Muscle of back (tissue), 13 donors: ENCODE measurements around the gene PPOX. TPM values are rescaled to one million over a fixed set of nuclear protein-coding genes. Genes with fewer than 3 reads are reported as not detected.

Experiments used
- DNase-seq, 3 donors: peaks; one replicate each; pipeline versions ENCODE4 v3.0.0 to v3.0.0-alpha.2; 2013
- long read RNA-seq, 9 donors: transcript quantifications; one replicate each; lab custom pipeline, GENCODE V29; 2026
- polyA plus RNA-seq, 10 donors: library from polyadenylated mRNA; unstranded; fragments of 120-200 nt; gene quantifications; one replicate each; pipeline ENCODE4 v1.2.1, GENCODE V29; 2013; ENCODE audit not compliant: insufficient read length in 10 of 10

The PPOX gene
- polyA plus RNA-seq: 10 to 100 TPM; 15.2 to 29.1 (median 19.1) TPM
- long read RNA-seq, donor 1, partial matches to known transcripts: 5 of 8 reads
- long read RNA-seq, donor 1, other reads (novel, unspliced or antisense): 0 of 8 reads
- long read RNA-seq, donor 2, partial matches to known transcripts: 0 of 1 reads
- long read RNA-seq, donor 2, other reads (novel, unspliced or antisense): 0 of 1 reads
- long read RNA-seq, donor 3: 0 reads
- long read RNA-seq, donor 4, partial matches to known transcripts: 5 of 8 reads
- long read RNA-seq, donor 4, other reads (novel, unspliced or antisense): 0 of 8 reads
- long read RNA-seq, donor 5: 0 reads
- long read RNA-seq, donor 6, partial matches to known transcripts: 11 of 14 reads
- long read RNA-seq, donor 6, other reads (novel, unspliced or antisense): 0 of 14 reads
- long read RNA-seq, donor 7, partial matches to known transcripts: 6 of 8 reads
- long read RNA-seq, donor 7, other reads (novel, unspliced or antisense): 0 of 8 reads
- long read RNA-seq, donor 8, partial matches to known transcripts: 9 of 10 reads
- long read RNA-seq, donor 8, other reads (novel, unspliced or antisense): 0 of 10 reads
- long read RNA-seq, donor 9: 0 reads

GRCh38 chr1:161165742-161166668 lies at the start of gene PPOX:
Gene PPOX, plus strand, starts transcription at chr1:161166426. Its CDS starts 422 bp downstream, at chr1:161166848.
- peak; percentile 97 to 99 (median 98) for DNase-seq

GRCh38 chr1:161117759-161118581 lies 48.3 kb upstream of the PPOX start, which contains the start of the genes NIT1 and PFDN2:
Gene NIT1, plus strand, starts transcription at chr1:161118105. Its CDS starts 72 bp downstream, at chr1:161118177.
Gene PFDN2, minus strand, starts transcription at chr1:161118037. Its CDS starts 11 bp downstream, at chr1:161118026.
- peak; percentile 76 to 97 (median 94) for DNase-seq

- peak in 2 of 3 donors; percentile 38 to 75 for DNase-seq
Measured at GRCh38 chr1:161119092-161119903, 46.9 kb upstream of the PPOX start.

- no peak for DNase-seq
Measured at GRCh38 chr1:161121042-161121650, 45.1 kb upstream of the PPOX start.

GRCh38 chr1:161121834-161122233 lies 44.4 kb upstream of the PPOX start:
- peak in 1 of 3 donors; percentile 15 for DNase-seq

- DNase-seq: no peak
Measured at GRCh38 chr1:161122967-161123366, 43.3 kb upstream of the PPOX start.

- DNase-seq: no peak
Measured at GRCh38 chr1:161127649-161128048, 38.6 kb upstream of the PPOX start.

DNA sequence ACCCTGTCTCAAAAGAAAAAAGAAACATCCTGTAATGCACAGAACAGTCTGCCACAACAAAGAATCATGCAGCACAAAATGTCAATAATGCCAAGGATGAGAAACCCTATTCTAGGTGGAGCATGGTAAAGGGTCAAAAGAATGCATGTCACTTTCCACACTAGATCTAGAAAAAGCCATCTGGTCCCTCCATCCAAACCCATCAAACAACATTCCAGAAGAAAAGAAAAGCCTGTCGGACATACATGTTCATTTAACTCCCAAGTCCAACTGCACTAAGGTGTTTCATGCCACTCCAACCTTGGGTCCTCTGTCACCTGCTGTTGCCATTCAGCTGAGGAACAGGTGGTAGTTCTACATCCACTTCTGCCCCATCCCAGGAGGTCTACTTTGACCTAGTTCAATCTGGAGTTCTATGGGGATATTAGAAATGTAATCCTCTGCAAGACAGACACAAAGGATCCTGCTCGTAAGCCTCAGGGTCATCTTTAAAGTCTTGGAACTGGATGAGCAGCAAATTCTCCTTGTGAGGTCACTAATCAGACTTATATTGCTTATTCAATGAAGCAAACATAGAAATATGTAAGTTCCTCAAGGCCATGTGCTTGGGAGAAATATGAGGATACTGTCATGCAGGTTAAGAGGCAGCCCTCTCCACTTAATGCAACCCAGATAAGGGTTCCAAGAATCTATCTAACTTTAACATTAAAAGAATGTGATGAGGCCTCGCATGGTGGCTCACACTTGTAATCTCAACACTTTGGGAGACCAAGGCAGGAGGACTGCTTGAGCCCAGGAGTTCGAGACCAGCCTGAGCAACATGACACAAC lies 37.4 kb upstream of the PPOX start:
- peak in 1 of 3 donors; percentile 15 for DNase-seq

- no peak for DNase-seq
Measured at GRCh38 chr1:161130266-161130665, 36.0 kb upstream of the PPOX start.

- peak; percentile 41 to 71 (median 55) for DNase-seq
Measured at GRCh38 chr1:161131523-161132409, 34.5 kb upstream of the PPOX start.

GRCh38 chr1:161132410-161133219 lies 33.6 kb upstream of the PPOX start, which contains the start of gene DEDD:
Gene DEDD, minus strand, starts transcription at chr1:161132667. Its CDS starts 8,205 bp downstream, at chr1:161124462.
- peak; percentile 96 to 98 (median 98) for DNase-seq

- DNase-seq: no peak
Measured at GRCh38 chr1:161133220-161133740, 32.9 kb upstream of the PPOX start.

DNA sequence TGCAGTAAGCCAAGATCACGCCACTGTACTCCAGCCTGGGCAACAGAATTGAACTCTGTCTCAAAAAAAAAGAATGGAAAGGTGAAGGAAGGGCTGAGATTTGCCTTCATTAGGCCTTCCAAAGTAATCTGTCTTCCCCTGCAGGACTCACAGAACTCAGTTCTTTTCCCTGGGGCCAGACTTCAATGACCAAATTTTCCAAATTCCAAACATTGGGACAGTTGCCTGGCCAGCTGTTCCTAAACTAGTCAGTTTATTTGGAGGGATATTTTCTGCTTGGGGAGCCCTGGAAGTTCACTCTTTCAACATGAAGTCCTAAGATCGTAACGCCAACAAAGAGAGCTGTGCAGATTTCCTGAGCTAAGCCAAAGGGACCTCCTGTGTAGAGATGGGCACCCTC lies 28.3 kb upstream of the PPOX start:
- peak in 2 of 3 donors; percentile 40 to 63 for DNase-seq

GRCh38 chr1:161138431-161138830 lies 27.8 kb upstream of the PPOX start:
- no peak for DNase-seq

DNA sequence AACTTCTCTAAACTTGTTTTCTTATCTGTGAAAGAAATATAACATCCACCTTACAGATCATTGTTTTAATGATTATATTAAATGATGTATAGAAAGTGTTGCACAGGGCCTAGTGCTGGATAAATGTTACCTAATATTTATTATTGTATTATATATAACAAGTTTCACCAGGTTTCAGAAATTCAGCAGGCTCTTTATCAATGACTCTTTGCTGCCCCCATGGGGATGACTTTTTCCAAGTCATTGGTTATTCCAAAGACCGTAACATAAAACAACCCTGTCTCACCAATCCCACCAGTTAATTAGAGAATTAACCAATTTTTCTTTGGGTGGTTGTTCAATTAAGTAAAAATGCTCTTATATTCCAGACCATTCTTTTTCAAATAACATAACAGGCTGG lies 26.5 kb upstream of the PPOX start:
- peak; percentile 32 to 64 (median 59) for DNase-seq

GRCh38 chr1:161140755-161141400 lies 25.3 kb upstream of the PPOX start:
- no peak for DNase-seq
